Astrocyte of the spinal cord (primary cell): ENCODE data around the gene TBX5.

Experiments used
- DNase-seq: peaks from one replicate; pipeline ENCODE4 v3.0.0; 2011; ENCODE audit warnings: low read depth, low spot score
- H3K4me3 ChIP-seq: 2 replicates; pipeline ENCODE4 v1.5.1; 2011; ENCODE audit warnings: low read depth, mild to moderate bottlenecking, low read length, moderate library complexity
- in situ Hi-C: cut with HindIII; loops from 2 replicates; pipeline ENCODE4 v1.10.0; 2017; ENCODE audit warnings: low sequenced_read_pairs
- TF ChIP-seq, protein P1 (sequence below): IDR thresholded peaks from 2 replicates; pipeline ENCODE4 v1.5.1; 2012; ENCODE audit warnings: low read depth, mild to moderate bottlenecking, low read length, inconsistent platforms

Gene TBX5

DNA sequence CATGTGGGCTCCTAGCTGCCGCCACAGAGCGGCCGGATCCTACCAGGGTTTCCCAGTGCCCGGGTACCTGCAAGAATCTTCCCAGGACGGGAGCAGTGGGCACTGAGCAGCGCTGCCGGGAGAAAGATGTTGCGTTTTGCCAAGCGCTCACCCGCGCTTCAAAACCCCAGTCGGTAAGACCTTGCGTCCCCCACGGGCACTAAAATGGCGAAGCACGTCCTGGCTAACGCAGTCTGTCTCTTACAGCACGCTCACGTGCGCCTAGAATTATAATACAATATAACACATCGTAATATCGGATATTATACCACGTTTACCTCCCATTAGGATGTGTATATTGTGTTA lies 35.1 kb upstream of the TBX5 start:
- in situ Hi-C loops = no loop called here
- TF ChIP-seq, protein P1, sequence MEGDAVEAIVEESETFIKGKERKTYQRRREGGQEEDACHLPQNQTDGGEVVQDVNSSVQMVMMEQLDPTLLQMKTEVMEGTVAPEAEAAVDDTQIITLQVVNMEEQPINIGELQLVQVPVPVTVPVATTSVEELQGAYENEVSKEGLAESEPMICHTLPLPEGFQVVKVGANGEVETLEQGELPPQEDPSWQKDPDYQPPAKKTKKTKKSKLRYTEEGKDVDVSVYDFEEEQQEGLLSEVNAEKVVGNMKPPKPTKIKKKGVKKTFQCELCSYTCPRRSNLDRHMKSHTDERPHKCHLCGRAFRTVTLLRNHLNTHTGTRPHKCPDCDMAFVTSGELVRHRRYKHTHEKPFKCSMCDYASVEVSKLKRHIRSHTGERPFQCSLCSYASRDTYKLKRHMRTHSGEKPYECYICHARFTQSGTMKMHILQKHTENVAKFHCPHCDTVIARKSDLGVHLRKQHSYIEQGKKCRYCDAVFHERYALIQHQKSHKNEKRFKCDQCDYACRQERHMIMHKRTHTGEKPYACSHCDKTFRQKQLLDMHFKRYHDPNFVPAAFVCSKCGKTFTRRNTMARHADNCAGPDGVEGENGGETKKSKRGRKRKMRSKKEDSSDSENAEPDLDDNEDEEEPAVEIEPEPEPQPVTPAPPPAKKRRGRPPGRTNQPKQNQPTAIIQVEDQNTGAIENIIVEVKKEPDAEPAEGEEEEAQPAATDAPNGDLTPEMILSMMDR = no peak
- DNase-seq = no peak

DNA sequence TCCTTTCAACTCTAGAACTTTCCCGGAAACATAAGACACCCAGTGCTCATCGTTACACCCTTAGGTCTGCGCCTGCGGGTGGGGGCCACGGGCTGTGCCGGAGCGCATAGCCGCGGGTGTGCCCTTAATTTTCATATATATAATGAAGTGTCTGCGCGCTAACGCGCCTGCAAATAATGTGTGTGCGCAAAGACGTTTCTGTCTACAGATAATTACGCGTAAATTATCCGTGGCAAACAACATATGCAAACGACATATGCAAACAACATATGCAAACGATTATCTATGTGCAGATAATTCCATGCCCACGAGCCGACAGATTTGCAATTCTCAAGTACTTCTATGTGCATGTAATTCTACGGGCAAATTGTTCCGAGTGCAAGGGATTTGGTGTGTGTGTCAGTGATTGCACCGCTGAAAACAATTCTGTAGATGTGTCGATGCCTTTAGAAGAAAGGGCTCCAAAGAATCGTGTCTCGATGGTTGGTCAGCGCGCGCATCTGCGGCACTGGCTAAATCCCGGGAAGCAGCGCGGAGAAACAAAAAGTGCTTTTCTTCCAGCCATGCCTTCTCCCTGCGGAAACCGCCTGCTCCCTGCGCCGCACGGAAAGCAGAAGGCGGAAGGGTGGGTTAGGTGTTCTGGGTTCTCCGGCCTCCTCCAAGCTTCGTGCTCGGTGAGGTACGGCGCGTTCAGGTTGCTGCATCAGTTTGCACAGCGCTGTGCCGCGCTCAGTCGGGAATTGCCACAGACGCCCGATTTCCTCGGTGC lies 34.5 kb upstream of the TBX5 start:
- no peak for DNase-seq
- no peak overlapping the region for H3K4me3 ChIP-seq
- in situ Hi-C loops = no loop called here
- TF ChIP-seq, protein P1 = no peak

More for the DNA sequence above, 35.1 kb upstream of the TBX5 start:
- H3K4me3 ChIP-seq = no peak overlapping the region

DNA sequence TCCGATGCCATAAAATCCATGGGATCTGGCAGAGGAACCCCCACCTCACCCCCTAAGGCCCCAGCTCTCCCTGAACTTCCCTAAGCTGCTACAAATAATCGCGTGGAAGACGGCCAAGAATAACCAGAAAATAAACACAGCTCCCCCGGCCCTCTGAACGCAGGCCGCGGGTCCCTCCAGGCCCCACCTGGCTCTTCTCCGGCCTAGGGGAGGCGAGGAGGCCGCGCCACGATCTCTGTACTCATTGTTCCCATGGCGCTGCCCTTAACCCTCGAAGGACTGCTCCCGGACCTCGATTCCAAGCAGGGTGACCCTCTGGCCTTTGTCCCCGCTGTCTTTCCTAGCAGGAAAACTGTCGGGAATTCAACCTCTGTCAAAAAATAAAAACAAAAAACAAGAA lies 33.9 kb upstream of the TBX5 start:
- in situ Hi-C loops = no loop called here
- TF ChIP-seq, protein P1 = no peak
- no peak overlapping the region for H3K4me3 ChIP-seq
- no peak for DNase-seq

GRCh38 chr12:114439261-114439683 lies 33.3 kb upstream of the TBX5 start:
- TF ChIP-seq, protein P1 = no peak
- no peak overlapping the region for H3K4me3 ChIP-seq
- no peak for DNase-seq
- in situ Hi-C loops = no loop called here

GRCh38 chr12:114438635-114439256 lies 32.8 kb upstream of the TBX5 start:
- no peak overlapping the region for H3K4me3 ChIP-seq
- TF ChIP-seq, protein P1 = no peak
- no peak for DNase-seq
- in situ Hi-C loops = no loop called here

GRCh38 chr12:114434341-114434740 lies 28.4 kb upstream of the TBX5 start:
- in situ Hi-C loops = no loop called here
- TF ChIP-seq, protein P1 = no peak
- DNase-seq = no peak
- no peak overlapping the region for H3K4me3 ChIP-seq
